ENCODE data around the gene PGBD5. TPM values are rescaled to one million over a fixed set of nuclear protein-coding genes. Genes with fewer than 3 reads are reported as not detected.

Gene PGBD5
- total RNA-seq, 1 donor from 2014 or later = 1.0 TPM

- Mint-ChIP-seq H3K27ac (ENCODE audit: unreplicated experiment) (no peak overlapping the region), H3K36me3 (ENCODE audit: unreplicated experiment) (no peaks in the 10 kb centered on the region), H3K27me3 (ENCODE audit: unreplicated experiment) (peaks cover 19% of the 10 kb centered on the region), H3K9me3 (ENCODE audit: unreplicated experiment) (no peaks in the 10 kb centered on the region), H3K4me1 (ENCODE audit: unreplicated experiment) (peaks cover 6% of the 10 kb centered on the region), H3K4me3 (ENCODE audit: unreplicated experiment) (no peak overlapping the region)
- TF ChIP-seq CTCF (IDR thresholded peaks at IDR 0.05) = no peak
- DNase-seq (ENCODE audit: extremely low spot score, unreplicated experiment) = no peak
These were observed 116.4 kb downstream of the PGBD5 start for GRCh38 chr1:230309646-230310177.

GRCh38 chr1:230308821-230309220 is 117.3 kb downstream of the PGBD5 start:
- DNase-seq (ENCODE audit: extremely low spot score, unreplicated experiment) = no peak
- Mint-ChIP-seq H3K27ac (ENCODE audit: unreplicated experiment) (no peak overlapping the region), H3K9me3 (ENCODE audit: unreplicated experiment) (no peaks in the 10 kb centered on the region), H3K27me3 (ENCODE audit: unreplicated experiment) (peaks cover 13% of the 10 kb centered on the region), H3K4me1 (ENCODE audit: unreplicated experiment) (peaks cover 6% of the 10 kb centered on the region), H3K4me3 (ENCODE audit: unreplicated experiment) (no peak overlapping the region), H3K36me3 (ENCODE audit: unreplicated experiment) (no peaks in the 10 kb centered on the region)
- no peak for TF ChIP-seq CTCF (IDR thresholded peaks at IDR 0.05)

GRCh38 chr1:230308039-230308438 is 118.1 kb downstream of the PGBD5 start:
- no peak for TF ChIP-seq CTCF (IDR thresholded peaks at IDR 0.05)
- Mint-ChIP-seq H3K4me1 (ENCODE audit: unreplicated experiment) (peaks cover 3% of the 10 kb centered on the region), H3K36me3 (ENCODE audit: unreplicated experiment) (no peaks in the 10 kb centered on the region), H3K9me3 (ENCODE audit: unreplicated experiment) (no peaks in the 10 kb centered on the region), H3K4me3 (ENCODE audit: unreplicated experiment) (no peak overlapping the region), H3K27ac (ENCODE audit: unreplicated experiment) (no peak overlapping the region), H3K27me3 (ENCODE audit: unreplicated experiment) (peaks cover 12% of the 10 kb centered on the region)
- no peak for DNase-seq (ENCODE audit: extremely low spot score, unreplicated experiment)

- H3K9me3 Mint-ChIP-seq (ENCODE audit: unreplicated experiment) = no peaks in the 10 kb centered on the region
- peaks cover 11% of the 10 kb centered on the region for H3K27me3 Mint-ChIP-seq (ENCODE audit: unreplicated experiment)
- peaks cover 3% of the 10 kb centered on the region for H3K4me1 Mint-ChIP-seq (ENCODE audit: unreplicated experiment)
- no peak for DNase-seq (ENCODE audit: extremely low spot score, unreplicated experiment)
- TF ChIP-seq CTCF (IDR thresholded peaks at IDR 0.05) = no peak
- H3K27ac Mint-ChIP-seq (ENCODE audit: unreplicated experiment) = no peak overlapping the region
- no peak overlapping the region for H3K4me3 Mint-ChIP-seq (ENCODE audit: unreplicated experiment)
- no peaks in the 10 kb centered on the region for H3K36me3 Mint-ChIP-seq (ENCODE audit: unreplicated experiment)
These were observed 118.9 kb downstream of the PGBD5 start for GRCh38 chr1:230307213-230307612.

DNA sequence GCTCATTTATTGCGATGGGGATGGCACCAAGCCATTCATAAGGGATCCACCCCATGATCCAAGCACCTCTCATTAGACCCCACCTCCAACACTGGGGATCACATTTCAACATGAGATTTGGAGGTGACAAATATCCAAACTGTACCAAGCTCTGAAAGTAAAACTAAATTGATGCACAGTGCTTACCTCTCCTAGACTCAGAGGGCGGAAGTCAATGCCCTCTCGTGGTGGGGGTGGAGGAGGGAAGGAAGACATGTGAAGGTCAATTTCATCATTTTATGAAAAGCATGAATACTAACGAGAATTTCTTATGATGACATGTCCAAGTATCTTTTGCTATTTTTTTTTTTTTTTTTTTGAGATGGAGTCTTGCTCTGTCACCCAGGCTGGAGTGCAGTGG is 120.0 kb downstream of the PGBD5 start:
- Mint-ChIP-seq H3K4me1 (ENCODE audit: unreplicated experiment) (peaks cover 3% of the 10 kb centered on the region), H3K27me3 (ENCODE audit: unreplicated experiment) (peaks cover 7% of the 10 kb centered on the region), H3K9me3 (ENCODE audit: unreplicated experiment) (no peaks in the 10 kb centered on the region), H3K36me3 (ENCODE audit: unreplicated experiment) (no peaks in the 10 kb centered on the region), H3K27ac (ENCODE audit: unreplicated experiment) (no peak overlapping the region), H3K4me3 (ENCODE audit: unreplicated experiment) (no peak overlapping the region)
- no peak for TF ChIP-seq CTCF (IDR thresholded peaks at IDR 0.05)
- DNase-seq (ENCODE audit: extremely low spot score, unreplicated experiment) = no peak
